ENCODE results near the gene NAGPA. TPM values are rescaled to one million over a fixed set of nuclear protein-coding genes. Genes with fewer than 3 reads are reported as not detected.

The NAGPA gene
- total and polyA plus RNA-seq, 8 donors, result 7.7 to 21.0 (median 9.2) TPM

- Histone ChIP-seq H3K27ac (peak within 1 kb of the TSS; percentile 67 to 81), H3K4me3 (peak within 1 kb of the TSS in 1 of 2 donors; percentile 33), H3K9me3 (no peaks in the 10 kb centered on the region), H3K4me1 (peaks cover 0 to 6% of the 10 kb centered on the region in 2 donors), H3K36me3 (no peaks in the 10 kb centered on the region), H3K27me3 (no peaks in the 10 kb centered on the region)
- TF ChIP-seq, protein P1, sequence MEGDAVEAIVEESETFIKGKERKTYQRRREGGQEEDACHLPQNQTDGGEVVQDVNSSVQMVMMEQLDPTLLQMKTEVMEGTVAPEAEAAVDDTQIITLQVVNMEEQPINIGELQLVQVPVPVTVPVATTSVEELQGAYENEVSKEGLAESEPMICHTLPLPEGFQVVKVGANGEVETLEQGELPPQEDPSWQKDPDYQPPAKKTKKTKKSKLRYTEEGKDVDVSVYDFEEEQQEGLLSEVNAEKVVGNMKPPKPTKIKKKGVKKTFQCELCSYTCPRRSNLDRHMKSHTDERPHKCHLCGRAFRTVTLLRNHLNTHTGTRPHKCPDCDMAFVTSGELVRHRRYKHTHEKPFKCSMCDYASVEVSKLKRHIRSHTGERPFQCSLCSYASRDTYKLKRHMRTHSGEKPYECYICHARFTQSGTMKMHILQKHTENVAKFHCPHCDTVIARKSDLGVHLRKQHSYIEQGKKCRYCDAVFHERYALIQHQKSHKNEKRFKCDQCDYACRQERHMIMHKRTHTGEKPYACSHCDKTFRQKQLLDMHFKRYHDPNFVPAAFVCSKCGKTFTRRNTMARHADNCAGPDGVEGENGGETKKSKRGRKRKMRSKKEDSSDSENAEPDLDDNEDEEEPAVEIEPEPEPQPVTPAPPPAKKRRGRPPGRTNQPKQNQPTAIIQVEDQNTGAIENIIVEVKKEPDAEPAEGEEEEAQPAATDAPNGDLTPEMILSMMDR (IDR thresholded peaks at IDR 0.05), result no peak
- intact Hi-C loops (cut with DNase I), result no loop called here
- DNase-seq, result peak; percentile 22 to 86 (median 72)
- ATAC-seq, result peak; percentile 90
Observed at GRCh38 chr16:5065813-5066212, 32.1 kb upstream of the NAGPA start, which contains the start of gene C16orf89. Gene C16orf89, minus strand, starts transcription at chr16:5065956. Its CDS starts 48 bp downstream, at chr16:5065908.

- no peaks in the 10 kb centered on the region for H3K36me3 ChIP-seq
- no peaks in the 10 kb centered on the region for H3K27me3 ChIP-seq
- no peaks in the 10 kb centered on the region for H3K9me3 ChIP-seq
- peak overlapping the region; percentile 67 to 81 for H3K27ac ChIP-seq
- peak in 3 of 4 donors; percentile 35 to 64 (median 39) for DNase-seq
- intact Hi-C loops (cut with DNase I), result no loop called here
- peak; percentile 77 for ATAC-seq
- peaks cover 0 to 6% of the 10 kb centered on the region in 2 donors for H3K4me1 ChIP-seq
- peak overlapping the region in 1 of 2 donors; percentile 33 for H3K4me3 ChIP-seq
- TF ChIP-seq, protein P1 (IDR thresholded peaks at IDR 0.05), result no peak
Observed at GRCh38 chr16:5065326-5065725, 31.6 kb upstream of the NAGPA start.

GRCh38 chr16:5064915-5065314 is 31.2 kb upstream of the NAGPA start:
- DNase-seq, result peak in 3 of 4 donors; percentile 64 to 88 (median 67)
- no peaks in the 10 kb centered on the region for H3K9me3 ChIP-seq
- H3K27ac ChIP-seq, result peak overlapping the region in 1 of 2 donors; percentile 81
- no peaks in the 10 kb centered on the region for H3K36me3 ChIP-seq
- peak; percentile 68 for ATAC-seq
- H3K27me3 ChIP-seq, result no peaks in the 10 kb centered on the region
- intact Hi-C loops (cut with DNase I), result no loop called here
- H3K4me3 ChIP-seq, result peak overlapping the region in 1 of 2 donors; percentile 33
- TF ChIP-seq, protein P1 (IDR thresholded peaks at IDR 0.05), result no peak
- H3K4me1 ChIP-seq, result peaks cover 0 to 6% of the 10 kb centered on the region in 2 donors

DNA sequence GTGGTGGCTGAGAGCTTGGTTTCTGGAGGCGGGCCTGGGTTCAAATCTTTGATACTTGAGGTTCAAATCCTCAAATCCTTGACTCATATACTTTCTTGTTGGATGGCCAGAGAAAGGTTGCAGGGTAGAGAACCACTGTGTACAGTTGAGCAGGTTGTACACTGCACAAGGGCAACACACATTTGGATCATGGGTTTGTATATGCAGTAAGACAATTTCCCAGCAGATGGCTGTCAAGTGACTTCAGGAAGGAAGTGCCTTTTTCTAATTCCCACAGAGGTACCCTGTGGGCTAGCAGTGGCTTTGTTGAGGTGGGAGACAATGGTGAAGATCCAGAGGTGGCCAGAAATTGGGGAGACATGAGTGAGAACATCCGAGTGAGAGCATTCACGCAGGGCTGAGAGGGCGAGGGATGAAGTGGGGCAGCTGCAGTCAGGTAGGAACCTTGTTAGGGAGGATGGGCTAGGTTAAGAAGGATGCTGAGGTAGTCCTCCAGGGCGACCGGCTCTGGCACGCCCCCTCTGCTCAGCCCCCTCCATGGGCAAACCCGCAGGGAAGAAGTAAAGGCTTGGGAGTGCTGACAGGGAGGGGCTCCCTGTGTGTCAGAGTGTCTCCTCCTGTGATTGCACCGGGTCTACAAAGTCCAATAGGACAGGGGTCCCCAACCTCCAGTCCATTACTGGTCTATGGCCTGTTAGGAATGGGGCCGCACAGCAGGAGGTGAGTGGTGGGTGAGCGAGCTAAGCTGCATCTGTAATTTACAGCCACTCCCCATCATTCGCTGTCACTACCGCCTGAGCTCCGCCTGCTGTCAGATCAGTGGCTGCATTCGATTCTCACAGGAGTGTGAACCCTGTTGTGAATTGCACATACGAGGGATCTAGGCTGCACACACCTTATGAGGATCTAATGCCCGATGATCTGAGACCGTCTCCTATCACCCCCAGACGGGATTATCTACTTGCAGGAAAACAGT is 29.3 kb upstream of the NAGPA start:
- TF ChIP-seq, protein P1 (IDR thresholded peaks at IDR 0.05), result no peak
- H3K36me3 ChIP-seq, result no peaks in the 10 kb centered on the region
- H3K27me3 ChIP-seq, result no peaks in the 10 kb centered on the region
- no peak overlapping the region for H3K27ac ChIP-seq
- ATAC-seq (no peak), DNase-seq (peak in 1 of 4 donors; percentile 19)
- intact Hi-C loops (cut with DNase I), result no loop called here
- H3K4me3 ChIP-seq, result no peak overlapping the region
- no peaks in the 10 kb centered on the region for H3K9me3 ChIP-seq
- H3K4me1 ChIP-seq, result peaks cover 0 to 6% of the 10 kb centered on the region in 2 donors

GRCh38 chr16:5062051-5062450 is 28.3 kb upstream of the NAGPA start:
- no peak overlapping the region for H3K27ac ChIP-seq
- H3K36me3 ChIP-seq, result no peaks in the 10 kb centered on the region
- no peak overlapping the region for H3K4me3 ChIP-seq
- DNase-seq (peak in 1 of 4 donors; percentile 21), ATAC-seq (no peak)
- intact Hi-C loops (cut with DNase I), result no loop called here
- peaks cover 0 to 6% of the 10 kb centered on the region in 2 donors for H3K4me1 ChIP-seq
- H3K27me3 ChIP-seq, result no peaks in the 10 kb centered on the region
- TF ChIP-seq, protein P1 (IDR thresholded peaks at IDR 0.05), result no peak
- H3K9me3 ChIP-seq, result no peaks in the 10 kb centered on the region
